Activated T-cell treated with anti-CD3 and anti-CD28 coated beads, Interleukin-2, amount 50 U/mL, for 48 hours (primary cell): ENCODE data around the gene SETDB1.

ENCODE experiments used
- DNase-seq, 2 experiments: peaks; one replicate each; pipeline ENCODE4 v3.0.0-alpha.2; 2020

SETDB1 gene

DNA sequence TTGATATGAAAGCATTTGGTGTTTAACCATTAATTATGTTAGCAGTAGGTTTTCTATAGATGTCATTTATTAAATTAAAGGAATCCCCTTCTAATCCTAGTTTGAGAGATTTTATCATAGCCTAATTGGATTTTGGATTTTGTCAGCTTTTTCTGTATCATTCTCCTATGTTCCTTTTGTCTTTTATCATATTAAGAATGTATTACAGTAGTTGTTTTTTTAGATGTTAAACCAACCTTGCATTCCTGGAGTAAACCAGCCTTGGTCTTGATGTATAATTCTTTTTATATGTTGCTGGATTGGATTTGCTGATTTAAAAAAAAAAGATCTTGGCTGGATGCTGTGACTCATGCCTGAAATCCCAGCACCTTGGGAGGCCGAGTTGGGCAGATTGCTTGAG, 5.6 kb downstream of the SETDB1 start:
- DNase-seq, result no peak

DNA sequence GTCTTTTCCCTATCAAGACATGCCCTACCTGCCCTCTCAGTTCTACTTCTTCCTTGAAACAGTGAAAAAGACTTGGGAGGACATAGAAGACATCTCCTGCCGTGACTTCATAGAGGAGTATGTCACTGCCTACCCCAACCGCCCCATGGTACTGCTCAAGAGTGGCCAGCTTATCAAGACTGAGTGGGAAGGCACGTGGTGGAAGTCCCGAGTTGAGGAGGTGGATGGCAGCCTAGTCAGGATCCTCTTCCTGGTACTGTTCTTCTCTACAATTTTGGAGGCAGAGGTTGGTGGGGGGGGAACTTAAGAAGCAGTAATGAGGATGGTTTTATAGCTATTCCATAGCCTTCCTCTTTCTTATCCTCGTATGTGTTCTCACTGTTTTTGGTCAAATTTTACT, 18.7 kb downstream of the SETDB1 start:
- no peak for DNase-seq

DNA sequence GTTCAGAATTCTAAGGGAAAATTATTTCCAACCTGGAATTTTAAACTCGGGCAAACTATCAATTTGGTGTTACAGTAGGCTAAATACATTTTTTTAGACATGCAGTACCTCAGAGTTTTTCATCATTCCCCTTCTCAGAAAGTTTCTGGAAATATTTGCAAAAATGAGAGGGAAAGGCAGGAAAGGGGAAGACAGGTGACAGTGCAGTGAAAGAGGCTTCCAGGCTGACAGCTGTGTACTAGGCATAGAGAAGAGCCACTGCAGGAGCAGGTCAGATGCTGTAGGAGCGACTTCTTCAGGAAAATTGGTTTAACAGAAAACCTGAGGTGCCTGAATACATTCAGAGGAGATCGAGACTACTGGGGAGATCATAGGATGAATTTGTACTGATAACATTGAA, 28.5 kb downstream of the SETDB1 start:
- no peak for DNase-seq

- no peak for DNase-seq
Measured at GRCh38 chr1:150955280-150955679, 29.1 kb downstream of the SETDB1 start.

GRCh38 chr1:150957666-150958065, 31.5 kb downstream of the SETDB1 start:
- no peak for DNase-seq

DNA sequence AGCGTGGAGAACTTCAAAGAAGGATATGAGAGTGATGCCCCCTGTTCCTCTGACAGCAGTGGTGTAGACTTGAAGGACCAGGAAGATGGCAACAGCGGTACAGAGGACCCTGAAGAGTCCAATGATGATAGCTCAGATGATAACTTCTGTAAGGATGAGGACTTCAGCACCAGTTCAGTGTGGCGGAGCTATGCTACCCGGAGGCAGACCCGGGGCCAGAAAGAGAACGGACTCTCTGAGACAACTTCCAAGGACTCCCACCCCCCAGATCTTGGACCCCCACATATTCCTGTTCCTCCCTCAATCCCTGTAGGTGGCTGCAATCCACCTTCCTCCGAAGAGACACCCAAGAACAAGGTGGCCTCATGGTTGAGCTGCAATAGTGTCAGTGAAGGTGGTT, 34.5 kb downstream of the SETDB1 start:
- DNase-seq, result no peak

- DNase-seq, result no peak
Measured at GRCh38 chr1:150961756-150962155, 35.6 kb downstream of the SETDB1 start.

DNA sequence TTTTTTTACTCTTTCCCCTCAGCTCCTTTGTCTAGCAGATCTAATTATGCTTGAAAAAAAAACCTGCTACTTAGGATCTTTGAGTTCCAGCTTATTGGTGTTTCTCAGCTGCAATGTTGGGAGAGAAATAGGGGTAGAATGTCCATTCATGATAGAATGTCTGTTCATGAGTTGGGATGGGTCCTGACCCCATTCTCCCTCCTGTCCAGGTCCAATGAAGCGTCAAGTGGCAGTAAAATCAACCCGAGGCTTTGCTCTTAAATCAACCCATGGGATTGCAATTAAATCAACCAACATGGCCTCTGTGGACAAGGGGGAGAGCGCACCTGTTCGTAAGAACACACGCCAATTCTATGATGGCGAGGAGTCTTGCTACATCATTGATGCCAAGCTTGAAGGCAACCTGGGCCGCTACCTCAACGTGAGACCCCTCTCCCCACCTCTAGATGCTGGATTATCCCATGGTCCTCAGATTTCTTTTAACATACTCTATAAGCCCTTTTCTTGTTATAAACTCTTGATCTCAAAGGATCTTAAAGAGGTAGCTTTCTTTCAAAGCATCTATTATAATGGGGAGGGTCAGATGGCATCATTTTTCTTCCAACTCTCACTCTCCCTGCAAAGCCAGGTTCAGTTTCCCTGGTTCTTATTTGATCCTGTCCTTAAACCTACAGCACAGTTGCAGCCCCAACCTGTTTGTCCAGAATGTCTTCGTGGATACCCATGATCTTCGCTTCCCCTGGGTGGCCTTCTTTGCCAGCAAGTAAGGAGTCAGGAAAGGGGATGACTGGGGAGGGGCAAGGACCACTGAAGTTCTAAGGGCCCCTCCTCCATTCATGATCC, 37.4 kb downstream of the SETDB1 start:
- no peak for DNase-seq

DNA sequence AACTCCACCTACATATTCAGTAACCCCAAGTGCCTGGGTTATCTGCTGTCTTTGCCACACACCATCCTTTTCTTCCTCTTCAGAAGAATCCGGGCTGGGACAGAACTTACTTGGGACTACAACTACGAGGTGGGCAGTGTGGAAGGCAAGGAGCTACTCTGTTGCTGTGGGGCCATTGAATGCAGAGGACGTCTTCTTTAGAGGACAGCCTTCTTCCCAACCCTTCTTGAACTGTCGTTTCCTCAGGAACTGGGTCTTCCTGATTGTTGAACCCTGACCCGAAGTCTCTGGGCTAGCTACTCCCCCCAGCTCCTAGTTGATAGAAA, 38.0 kb downstream of the SETDB1 start:
- no peak for DNase-seq

GRCh38 chr1:150965605-150966004, 39.4 kb downstream of the SETDB1 start:
- DNase-seq, result no peak

GRCh38 chr1:150966011-150966410, 39.8 kb downstream of the SETDB1 start:
- DNase-seq, result no peak

GRCh38 chr1:150967936-150968335, 41.8 kb downstream of the SETDB1 start:
- no peak for DNase-seq

- DNase-seq, result no peak
Measured at GRCh38 chr1:150968491-150968890, 42.3 kb downstream of the SETDB1 start.

DNA sequence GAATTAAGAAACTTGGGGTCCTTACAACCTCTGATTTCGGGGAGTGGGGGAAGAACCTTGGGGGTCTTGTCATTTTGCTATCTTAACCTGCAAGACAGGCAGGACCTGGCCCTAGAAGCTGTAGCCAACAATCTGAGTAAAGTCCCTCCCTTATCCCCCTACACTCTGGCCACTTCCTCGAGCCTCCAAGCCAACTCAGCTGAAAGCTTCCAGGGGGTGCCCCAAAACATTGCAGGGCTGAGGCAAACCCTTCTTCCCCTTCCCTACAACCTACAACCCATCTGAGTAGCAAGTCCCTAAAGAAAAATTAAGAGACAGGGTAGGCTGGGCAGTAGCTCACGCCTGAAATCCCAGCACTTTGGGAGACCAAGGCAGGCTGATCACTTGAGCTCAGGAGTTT, 43.5 kb downstream of the SETDB1 start:
- no peak for DNase-seq

- no peak for DNase-seq
Measured at GRCh38 chr1:150970808-150971582, 44.8 kb downstream of the SETDB1 start.

GRCh38 chr1:150971583-150972416, 45.6 kb downstream of the SETDB1 start:
- no peak for DNase-seq

DNA sequence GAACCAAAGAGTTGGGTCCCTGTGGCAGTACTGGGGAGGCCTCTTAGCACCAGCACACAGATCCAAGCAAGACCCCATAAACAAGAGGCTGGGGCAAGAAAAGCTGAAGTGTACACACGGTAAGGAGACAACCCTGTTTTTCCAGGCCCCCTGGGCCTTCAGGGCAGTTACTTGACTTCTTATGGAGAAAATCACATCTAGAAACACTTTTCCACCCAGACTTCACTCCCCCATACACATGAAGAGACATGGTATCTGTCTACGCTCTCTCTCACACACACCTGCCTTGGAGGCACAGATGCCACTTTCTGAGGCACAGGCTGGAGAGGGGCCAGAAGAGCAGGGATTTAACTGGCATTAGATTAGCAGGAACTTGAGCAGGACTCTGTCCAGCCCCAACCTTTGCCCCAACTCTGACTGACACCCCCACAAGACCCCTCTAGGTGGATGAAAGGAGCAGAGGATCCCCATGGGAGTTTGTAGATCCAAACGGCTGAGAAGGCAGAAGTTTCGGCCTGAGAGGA, 46.3 kb downstream of the SETDB1 start:
- DNase-seq, result no peak

GRCh38 chr1:150973258-150973835, 47.2 kb downstream of the SETDB1 start:
- peak; percentile 40 for DNase-seq

GRCh38 chr1:150973836-150974579, 47.8 kb downstream of the SETDB1 start:
- peak; percentile 69 to 73 for DNase-seq

- peak; percentile 73 to 80 for DNase-seq
Measured at GRCh38 chr1:150974580-150975478, 48.7 kb downstream of the SETDB1 start, which contains the start of gene CERS2. Gene CERS2 (minus strand): TSS chr1:150974835. CDS start chr1:150969090, 5,745 bp downstream.

- DNase-seq, result no peak
Measured at GRCh38 chr1:150976401-150976821, 50.2 kb downstream of the SETDB1 start.
